Fibroblast of the aortic adventitia (primary cell): ENCODE results near the gene CCDC71. TPM values are rescaled to one million over a fixed set of nuclear protein-coding genes. Genes with fewer than 3 reads are reported as not detected.

ENCODE experiments used
- DNase-seq: peaks from one replicate; pipeline ENCODE4 v3.0.0-alpha.2; 2010; ENCODE audit warnings: low read depth
- H3K4me3 ChIP-seq: 2 replicates; pipeline ENCODE4 v1.5.1; 2011; ENCODE audit warnings: low read depth, mild to moderate bottlenecking, control low read depth, low read length, moderate library complexity
- total RNA-seq: library from RNA; depleted of rRNA; stranded (reverse); fragments of >200 nt; gene quantifications from 2 replicates; pipeline ENCODE4 v1.2.3, GENCODE V29; 2012; ENCODE audit warnings: low replicate concordance
- TF ChIP-seq, protein P1 (sequence below): IDR thresholded peaks from 2 replicates; pipeline ENCODE4 v1.5.1; 2011; ENCODE audit warnings: mild to moderate bottlenecking, low read length, control low read depth, inconsistent platforms; ENCODE audit not compliant: insufficient read depth

Gene CCDC71
- total RNA-seq, 1 donor, result 22.7 TPM

DNA sequence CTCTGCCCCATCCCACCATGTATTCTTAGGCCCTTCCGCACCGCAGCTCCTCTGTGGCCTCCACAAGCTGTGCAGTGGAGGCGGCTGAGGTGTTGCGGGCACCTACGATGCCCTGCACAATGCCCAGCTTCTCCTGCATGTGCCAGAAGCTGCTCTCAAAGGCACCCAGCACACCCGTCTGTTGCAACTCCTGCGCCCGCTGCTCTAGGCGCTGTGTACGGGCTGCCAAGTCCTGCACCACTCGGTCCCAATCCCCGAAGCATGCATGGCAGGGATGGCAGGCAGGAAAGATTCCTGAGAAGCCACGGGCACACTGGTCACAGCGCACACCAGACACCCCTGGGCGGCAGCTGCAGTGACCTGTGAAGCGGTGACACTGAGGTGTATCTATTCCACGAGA, 42.4 kb downstream of the CCDC71 start:
- no peak for DNase-seq
- TF ChIP-seq, protein P1, sequence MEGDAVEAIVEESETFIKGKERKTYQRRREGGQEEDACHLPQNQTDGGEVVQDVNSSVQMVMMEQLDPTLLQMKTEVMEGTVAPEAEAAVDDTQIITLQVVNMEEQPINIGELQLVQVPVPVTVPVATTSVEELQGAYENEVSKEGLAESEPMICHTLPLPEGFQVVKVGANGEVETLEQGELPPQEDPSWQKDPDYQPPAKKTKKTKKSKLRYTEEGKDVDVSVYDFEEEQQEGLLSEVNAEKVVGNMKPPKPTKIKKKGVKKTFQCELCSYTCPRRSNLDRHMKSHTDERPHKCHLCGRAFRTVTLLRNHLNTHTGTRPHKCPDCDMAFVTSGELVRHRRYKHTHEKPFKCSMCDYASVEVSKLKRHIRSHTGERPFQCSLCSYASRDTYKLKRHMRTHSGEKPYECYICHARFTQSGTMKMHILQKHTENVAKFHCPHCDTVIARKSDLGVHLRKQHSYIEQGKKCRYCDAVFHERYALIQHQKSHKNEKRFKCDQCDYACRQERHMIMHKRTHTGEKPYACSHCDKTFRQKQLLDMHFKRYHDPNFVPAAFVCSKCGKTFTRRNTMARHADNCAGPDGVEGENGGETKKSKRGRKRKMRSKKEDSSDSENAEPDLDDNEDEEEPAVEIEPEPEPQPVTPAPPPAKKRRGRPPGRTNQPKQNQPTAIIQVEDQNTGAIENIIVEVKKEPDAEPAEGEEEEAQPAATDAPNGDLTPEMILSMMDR, result no peak
- no peak overlapping the region for H3K4me3 ChIP-seq

DNA sequence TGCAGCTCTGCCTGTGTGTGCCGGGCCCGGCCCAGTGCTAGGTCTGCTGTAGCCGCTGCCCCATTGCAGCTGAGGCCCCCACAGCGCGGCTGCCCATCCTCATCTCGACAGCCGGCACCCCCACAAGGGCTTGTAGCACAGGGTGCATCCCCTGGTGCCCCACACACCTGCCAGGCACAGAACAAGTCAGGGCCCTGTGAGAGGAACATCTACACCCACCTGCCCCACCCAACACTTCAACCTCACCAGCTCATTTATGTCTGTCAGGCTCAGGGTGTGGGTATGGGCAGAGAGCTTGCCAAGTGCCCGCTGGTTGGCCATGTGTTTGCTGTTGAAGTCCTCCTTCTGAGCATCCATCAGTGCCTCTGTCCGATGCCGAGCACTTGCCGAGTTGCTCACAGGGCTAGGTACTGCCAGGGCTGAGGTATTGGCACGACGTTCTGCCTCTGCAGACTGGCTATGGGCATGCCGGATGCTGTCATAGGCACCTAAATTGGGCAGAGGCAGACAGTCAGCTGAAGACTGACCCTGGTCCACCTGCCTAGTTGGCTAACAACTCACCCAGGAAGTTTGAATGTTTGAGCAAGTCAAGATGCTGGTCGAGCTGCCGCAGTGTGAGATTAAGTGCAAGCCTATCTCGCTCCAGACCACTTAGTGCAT, 43.1 kb downstream of the CCDC71 start:
- TF ChIP-seq, protein P1, result no peak
- DNase-seq, result no peak
- no peak overlapping the region for H3K4me3 ChIP-seq

DNA sequence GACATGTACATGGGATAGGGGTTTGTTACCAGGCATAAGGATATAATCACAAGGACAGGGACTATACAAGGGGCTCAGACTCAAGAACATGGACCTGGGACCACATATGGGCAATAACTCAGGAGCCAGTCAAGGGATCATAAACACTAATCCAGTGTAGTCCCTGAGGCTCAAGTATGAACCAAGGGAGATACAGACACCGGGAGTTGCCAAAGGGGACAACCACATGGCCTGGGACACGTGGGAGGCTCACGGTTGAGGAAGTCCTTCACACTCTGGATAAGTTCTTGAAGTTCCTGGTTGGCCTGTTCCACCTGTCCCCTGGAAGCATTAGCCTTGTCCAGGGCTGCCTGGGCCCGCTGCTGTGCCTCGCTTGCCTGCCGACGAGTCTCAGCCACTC, 43.7 kb downstream of the CCDC71 start:
- no peak overlapping the region for H3K4me3 ChIP-seq
- DNase-seq, result no peak
- TF ChIP-seq, protein P1, result no peak

DNA sequence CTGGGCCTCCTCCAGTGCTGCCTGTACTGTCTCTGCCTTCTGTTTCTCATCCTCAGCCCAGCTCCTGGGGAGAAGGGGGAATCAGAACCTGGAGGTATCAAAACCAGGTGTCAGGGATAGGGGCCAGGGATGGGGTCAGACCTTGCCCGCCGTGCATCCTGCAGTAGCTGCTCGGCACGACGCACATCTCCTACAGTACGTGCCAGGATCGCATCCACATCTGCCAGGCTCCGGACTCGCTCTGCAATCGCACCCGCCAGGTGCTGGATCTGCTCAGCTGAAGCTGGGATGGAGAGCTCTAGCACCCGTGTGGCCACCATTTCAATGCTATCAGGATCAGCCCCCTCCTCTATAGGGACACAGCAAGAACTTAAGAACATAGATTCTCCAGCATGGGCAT, 44.1 kb downstream of the CCDC71 start:
- no peak for DNase-seq
- H3K4me3 ChIP-seq, result no peak overlapping the region
- TF ChIP-seq, protein P1, result no peak

DNA sequence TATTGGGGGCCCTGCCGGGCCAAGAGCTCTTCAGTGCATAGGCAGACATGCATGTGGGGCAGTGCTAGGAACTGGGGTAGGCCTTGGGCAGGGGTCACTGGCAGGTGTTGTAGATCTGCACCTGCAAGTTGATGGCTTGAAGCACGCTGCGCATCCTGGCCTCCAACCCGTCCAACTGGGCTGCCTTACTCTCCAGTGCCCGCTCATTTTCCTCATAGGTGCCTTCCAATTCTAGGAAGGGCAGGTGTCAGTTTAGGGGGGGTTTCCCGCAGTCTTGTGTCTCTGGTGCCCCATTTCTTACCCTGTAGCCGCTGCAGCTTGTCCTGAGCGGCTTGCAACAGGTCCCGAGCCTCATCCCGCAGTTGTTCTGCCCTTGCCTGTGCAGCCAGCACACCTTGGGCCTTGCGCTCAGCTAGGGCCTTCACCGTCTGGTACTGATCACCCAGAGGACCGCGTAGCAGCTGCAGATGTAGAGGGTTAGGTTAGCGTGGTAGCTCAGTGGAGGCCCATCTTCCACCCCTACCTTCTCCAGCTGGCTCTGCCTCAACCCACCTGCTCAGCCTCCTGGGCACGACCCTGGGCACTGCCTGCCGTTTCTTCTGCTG, 44.9 kb downstream of the CCDC71 start:
- peak overlapping the region; percentile 93 for H3K4me3 ChIP-seq
- DNase-seq, result no peak
- TF ChIP-seq, protein P1, result no peak

DNA sequence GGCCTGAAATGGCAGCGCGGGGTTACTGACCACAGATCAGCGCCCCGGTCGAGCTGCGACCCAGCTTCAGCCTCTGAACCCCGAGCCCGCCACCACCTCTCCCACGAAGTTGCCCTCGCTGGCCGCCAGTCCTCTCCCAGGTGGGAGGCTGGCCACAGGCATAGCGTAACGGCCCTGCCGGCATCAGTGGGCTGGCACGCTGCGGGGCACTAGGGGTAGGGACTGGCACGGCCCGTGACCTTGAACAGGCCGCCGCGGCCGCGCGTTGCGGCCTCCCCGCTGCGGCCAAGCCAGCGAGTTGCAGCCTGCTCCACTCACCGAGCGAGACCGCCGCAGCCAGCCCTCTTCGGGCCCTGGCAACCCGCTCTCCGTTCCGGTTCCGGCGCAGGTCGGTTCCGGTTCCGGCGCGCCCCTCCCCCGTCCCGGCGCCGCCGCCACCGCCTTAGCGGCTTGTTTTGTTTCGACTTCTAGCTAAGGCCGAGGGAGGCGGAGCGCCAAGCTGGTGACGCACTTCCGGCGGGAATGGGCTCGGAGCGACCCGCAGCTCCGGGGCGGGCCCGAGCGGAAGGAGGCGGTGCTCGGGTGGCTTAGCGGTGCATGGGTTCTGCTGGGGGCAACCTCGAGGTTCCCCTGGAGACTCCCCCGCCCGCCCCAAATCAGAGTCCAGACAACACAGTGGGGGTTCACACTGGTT, 45.5 kb downstream of the CCDC71 start, which contains the start of gene USP19:
Gene USP19, minus strand, starts transcription at position 386 of the 694 bp plus-strand sequence. CDS start 1,678 bp downstream, outside the sequence.
- TF ChIP-seq, protein P1, result no peak

More for the DNA sequence above, 45.5 kb downstream of the CCDC71 start, which contains the start of gene USP19:
- H3K4me3 ChIP-seq, result peak within 1 kb of the TSS; percentile 93
- DNase-seq, result peak; percentile 92
